NCI-H2171 (cell line): ENCODE results near the gene FNDC3B.

Experiments
- DNase-seq: peaks from one replicate; lab custom pipeline; 2025; lab: John Stamatoyannopoulos, UW

Gene FNDC3B

DNA sequence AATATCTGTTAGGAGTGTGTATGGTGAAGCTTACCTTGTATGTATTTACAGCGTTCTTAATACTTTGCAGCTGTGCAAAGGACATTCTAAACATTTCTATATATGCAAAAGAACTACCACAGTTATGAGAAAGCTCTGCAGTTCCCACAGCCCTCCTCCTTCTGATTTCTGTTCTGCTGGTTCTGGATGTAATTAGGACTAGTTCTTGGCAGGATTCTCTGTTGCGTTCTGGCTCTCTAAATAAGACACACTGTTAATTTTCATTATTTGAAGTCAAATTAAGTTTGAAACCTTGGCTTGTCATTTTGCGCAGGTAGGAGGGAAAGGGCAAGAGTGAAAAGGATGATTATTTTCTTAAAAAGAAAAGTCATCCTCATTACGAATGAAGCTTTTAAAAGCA, 76.4 kb downstream of the FNDC3B start:
- no peak for DNase-seq

DNA sequence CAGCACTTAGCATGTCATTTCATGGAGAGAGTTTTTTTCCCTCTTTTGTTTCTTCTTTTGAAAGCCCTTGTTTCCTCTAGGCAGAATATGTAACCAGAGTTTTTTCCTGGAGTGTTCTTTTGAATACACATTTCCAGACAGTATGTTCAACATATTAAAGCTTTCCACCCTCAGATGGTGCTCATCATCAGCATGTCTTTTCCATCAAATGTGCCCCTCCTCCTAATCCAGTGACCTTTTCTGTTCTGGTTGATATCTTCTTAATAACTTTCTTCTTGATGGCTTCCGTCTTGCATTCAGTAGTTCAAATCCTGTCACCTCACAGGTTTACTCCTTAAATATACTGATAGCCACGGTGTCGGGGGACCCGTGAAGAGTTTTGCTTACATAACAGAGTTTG, 78.6 kb downstream of the FNDC3B start:
- DNase-seq, result no peak

DNA sequence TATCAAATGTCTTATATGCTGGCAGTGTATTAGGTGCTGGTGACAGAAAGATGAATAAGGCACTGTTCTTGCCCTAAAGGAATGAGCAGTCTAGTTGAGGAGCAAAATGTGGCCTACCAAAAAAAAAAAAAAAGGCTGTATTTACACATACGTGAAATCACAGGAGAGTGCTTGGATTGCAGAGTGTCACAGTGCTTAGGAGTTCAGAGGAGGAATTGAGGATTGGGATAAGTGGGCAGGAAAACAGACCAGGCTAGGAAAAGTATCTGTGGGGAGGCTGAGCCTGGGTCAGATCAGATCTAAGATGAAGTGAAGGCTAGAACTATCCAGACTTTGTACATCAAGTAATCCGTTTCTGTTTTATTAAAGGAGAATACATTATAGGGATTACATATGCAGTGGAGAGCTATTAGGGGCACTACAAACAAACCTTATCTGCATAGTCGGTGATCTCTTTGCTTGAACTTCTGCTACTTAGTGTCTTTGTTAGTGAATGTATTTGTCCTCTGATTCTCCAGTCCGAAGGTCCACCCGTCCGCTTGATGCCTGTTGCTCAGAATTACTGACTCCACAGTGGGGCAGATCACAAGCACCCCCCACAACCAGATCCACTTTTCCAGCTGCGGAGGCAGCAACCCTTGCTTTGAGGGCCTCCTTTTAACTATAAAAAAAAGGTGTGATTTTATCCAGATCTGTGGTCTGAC, 80.0 kb downstream of the FNDC3B start:
- DNase-seq, result no peak

DNA sequence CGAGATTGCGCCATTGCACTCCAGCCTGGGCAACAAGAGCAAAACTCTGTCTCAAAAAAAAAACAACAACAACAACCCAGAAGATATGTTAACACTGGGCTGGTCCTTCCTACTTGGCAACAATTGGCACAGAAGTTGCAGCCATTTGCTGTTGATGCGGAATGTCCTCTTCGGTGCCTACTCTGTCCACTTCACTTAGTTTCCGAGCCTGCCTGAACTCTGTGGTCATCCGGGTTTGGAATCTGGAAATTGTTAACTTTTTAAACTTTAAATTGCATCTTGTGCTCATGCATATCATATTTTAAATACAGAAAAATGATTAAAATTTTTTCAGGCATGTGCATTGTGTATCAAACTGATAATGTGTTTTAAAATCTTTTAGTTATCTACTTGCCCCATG, 81.5 kb downstream of the FNDC3B start:
- DNase-seq, result no peak

DNA sequence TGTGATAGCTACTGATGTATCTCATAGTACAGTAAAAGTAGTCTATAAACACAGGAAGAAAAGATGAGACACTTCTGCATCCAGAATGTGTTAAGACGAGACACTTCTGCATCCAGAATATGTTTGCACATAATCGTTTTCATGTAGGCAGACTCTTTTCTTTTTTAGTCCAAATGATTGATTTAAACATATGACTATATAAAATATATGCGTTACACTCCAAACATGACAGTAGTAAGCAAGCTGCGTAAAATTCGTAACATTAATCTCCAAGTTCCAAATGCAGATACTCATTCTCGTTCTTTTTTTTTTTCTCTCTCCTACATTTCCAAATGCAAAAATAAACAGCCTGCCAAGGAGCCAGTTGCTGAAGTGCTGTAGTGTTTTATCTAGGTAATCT, 82.6 kb downstream of the FNDC3B start:
- DNase-seq, result no peak

DNA sequence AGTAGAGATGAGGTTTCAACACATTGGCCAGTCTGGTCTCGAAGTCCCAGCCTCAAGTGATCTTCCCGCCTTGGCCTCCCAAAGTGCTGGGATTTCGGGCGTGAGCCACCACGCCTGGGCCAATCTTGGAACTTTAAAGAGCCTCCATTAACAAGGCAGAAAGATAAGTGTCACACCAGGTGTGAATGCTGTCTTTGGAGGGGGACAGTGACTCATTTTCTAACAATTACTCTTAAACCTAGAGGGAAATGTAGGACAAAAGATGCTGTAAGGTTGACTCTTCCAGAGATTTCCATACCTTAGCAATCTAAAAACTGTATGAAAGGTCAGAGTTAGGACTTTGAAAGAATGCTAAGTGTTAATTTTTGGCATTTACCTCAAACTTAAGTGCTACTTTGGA, 84.9 kb downstream of the FNDC3B start:
- no peak for DNase-seq

DNA sequence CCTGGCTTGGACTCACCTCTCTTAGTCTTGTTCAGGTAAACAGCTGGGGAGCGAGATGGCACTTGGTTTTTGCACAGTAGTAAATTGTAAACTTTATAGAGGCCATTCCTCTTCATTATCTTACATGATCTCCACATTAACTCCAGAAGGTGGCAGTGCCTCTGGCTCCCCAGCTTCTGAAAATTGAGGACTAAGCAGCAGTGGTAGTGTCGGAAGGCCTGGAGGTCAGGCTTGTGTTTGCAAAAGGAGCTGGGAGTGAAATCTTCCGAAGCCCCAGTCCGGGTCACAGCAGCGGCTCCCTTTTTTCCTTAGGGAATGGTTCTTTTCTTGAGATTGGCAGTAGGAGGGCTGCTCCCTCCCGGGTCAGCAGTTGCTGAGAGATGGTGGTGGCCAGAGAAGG, 85.7 kb downstream of the FNDC3B start:
- DNase-seq, result no peak

DNA sequence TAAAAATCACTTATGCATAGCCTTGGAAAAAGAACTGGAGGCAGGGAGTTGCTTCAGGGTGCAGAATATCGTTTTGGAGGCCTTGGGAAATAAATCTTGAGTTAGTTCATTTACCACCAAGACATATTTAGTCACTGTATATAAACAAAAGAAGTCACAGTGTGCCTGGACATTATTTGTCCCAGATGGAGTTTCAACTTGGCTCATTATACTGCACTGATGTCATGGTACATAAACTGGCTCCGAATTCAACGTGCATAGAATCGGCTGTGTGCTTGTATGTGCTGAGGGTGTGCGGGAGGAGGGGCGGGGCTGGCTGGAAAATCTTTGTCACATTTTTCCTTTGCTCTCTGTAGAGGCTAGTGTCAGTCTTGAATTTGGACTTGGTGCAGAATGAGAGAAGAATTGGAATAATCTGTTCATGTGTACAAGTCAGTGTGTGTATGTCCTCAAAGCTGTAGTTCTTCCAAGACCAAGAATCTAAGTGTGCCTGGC, 86.6 kb downstream of the FNDC3B start:
- DNase-seq, result no peak

DNA sequence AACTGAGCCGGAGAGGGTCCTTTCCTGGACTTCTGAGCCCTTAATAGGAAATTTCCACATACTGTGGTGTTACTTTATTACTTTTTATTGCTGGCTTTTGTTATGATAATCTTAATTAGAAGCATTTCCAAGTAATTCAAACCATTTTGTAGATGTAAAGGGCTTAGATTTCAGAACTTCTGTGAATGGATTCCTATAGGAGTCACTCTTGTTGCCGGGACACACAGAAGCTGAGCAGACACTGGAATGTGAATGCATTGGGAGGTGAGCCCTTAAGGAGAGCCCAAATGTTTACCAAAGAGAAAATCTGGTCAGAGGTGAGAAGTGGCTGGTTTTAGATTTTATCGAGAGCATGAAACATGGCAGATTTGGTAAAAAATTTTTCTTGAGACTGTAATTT, 87.4 kb downstream of the FNDC3B start:
- no peak for DNase-seq

DNA sequence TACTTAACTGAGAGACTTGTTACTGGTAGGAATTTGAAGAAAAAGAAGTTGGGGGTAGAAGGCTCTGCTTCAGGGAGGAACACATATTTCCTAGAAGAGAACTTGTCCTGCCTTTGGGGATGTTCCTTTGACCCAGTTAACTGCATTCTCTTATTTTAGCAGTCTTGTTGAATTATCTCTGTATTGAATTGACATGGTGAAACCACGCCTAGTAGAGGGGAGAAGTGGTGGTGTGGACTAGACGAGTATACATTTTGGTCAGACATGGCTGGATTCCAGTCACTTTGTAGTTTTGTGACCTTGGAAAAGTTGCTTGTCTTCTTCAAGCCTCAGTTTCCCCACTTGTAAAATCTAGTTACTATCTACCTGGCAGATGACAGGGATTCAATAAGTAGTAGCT, 87.8 kb downstream of the FNDC3B start:
- DNase-seq, result no peak

DNA sequence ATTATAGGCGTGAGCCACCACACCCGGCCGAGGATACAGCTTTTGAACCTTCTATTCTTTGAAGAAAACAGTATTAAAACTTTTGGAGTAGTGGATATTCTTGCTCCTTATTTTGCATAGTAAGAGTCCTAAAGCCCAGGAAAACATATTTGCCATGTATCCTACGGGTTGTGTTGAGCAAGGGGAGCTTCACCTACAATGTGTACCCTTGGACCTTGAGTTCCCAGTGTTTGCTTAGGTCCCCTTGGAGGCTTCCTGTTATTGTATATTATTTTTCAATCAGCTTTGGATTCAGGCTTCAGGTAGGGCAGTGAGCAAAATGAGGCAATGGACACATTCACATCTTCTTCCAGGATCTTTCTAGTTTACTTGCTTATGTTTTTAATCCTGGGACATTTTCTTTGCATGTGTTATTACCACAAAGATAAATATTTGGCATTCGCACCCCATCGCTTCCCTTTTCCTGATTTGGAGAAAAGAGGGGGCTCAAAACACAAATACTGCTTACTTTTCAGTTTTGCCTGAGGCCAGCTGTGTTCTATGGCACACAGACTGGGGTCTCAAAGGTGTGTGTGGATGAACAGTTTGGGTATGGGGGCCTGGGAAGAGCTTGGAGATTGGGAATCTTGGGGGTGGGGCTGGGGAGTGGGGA, 88.7 kb downstream of the FNDC3B start:
- DNase-seq, result no peak

DNA sequence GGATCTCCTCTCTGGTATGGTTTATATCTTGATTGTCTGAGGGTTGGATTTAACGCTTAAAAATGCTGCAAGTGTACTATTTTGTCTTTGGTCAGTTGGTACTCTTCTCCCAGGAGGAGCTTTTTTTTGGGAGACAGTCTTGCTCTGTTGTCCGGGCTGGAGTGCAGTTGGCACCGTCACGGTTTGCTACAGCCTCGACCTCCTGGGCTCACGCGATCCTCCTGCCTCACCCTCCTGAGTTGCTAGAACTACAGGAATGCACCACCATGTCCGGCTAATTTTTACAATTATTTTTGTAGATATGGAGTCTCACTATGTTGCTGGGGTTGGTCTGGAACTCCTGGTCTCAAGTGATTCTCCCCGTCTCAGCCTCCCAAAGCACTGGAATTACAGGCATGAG, 89.5 kb downstream of the FNDC3B start:
- DNase-seq, result no peak

DNA sequence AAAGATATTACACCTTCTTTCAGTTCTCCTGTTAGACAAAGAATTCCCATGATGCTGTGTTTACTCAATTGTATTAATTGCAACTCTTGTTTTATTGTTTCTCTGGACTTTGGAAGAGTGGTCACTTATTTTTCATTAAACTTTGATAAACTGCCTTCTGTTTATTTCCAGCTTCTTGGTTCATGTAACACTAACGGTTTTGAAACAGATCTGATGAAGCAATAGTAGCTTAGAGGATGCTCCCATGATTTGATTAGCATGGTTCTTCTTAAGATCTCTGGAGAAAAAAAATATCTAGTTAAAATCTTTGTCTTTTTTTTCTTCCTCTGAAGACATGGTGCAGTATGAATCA, 90.1 kb downstream of the FNDC3B start:
- no peak for DNase-seq

DNA sequence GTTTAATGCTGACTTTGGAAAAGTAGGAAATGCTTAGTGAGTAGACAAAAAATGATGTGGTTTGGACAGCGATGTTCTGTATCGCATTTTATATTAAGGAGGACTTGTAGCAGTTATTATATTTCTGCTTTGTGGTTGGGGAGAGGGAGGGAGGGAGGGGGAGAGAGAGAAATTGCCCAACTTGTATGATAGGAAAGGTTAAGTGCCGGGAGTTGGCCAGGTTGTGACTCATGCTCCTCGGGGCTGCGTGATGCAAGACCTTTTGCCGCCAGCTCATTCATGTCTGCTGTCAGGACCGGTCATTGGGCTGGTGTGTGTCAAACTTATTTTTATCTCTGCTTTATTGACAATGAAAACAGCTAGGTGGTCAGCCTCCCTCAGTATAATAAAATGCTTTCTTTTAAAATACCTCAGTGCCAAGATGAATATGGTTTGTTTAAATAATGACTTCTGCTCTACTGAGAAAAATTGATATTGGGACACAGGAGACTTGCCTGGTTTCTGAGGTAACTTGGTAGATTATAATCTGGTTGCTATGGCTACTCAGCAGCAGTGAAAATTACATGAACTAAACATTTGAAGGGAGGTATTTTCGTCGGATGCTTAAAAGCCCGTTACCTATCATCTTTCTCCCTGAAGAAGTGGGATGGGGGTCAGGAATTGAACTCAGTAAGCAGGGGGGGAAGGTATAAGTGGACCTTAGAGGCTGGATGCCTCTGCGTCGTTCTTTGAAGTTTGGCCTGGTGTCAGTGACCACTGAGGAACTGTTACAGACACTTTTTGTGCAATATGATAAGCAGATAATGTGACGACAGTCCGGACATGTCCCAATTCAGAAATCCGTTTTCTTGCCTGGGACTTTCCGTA, 90.7 kb downstream of the FNDC3B start:
- DNase-seq, result no peak

DNA sequence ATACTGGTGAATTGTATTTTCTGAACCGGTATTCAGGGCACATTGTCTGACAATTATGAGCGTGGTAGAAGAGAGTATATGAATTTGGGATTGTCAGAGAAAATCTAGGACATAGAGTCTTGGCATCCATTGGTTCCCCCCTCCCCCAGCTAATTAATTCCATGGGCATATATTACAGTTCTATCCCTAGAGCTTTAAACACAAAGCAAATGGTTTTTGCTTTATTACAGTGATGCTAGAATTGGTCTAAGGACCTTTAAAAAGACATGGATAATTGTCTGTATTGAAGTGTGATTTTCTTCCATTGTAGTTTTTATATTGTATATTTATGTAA, 91.3 kb downstream of the FNDC3B start:
- DNase-seq, result no peak

DNA sequence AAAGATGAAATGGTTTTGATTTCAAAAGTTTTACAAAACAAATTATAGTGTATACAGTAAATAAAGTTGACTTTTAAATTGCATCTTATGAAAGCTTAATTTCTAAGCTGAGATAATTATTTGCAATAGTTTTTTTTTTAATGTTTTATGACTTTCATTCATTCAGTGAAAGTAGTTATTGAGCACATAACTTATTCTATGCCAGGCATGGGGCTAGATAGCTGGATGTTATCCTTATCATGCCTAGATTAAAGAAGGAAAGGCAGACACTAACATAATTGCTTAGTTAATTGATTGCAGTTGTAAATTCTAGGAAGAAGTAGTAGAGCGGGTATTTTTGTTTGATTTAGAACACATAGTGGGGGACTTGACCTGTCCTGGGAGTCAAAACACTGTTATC, 92.4 kb downstream of the FNDC3B start:
- no peak for DNase-seq

DNA sequence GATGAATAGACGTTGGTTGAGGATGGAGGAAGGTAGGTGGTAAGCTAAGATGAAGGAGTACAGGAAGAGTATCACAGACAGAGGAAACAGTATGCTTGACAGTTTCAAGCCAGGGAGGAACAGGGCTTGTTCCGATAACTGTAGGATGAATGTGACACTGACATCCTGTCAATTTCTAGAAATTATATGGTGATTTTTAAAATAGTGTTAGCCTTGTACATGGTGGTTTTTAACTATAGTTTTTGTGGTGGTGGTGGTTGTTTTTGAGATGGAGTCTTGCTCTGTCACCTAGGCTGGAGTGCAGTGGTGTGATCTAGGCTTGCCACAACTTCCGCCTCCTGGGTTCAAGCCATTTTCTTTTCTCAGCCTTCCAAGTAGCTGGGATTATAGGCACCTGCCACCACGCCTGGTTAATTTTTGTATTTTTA, 92.8 kb downstream of the FNDC3B start:
- no peak for DNase-seq

DNA sequence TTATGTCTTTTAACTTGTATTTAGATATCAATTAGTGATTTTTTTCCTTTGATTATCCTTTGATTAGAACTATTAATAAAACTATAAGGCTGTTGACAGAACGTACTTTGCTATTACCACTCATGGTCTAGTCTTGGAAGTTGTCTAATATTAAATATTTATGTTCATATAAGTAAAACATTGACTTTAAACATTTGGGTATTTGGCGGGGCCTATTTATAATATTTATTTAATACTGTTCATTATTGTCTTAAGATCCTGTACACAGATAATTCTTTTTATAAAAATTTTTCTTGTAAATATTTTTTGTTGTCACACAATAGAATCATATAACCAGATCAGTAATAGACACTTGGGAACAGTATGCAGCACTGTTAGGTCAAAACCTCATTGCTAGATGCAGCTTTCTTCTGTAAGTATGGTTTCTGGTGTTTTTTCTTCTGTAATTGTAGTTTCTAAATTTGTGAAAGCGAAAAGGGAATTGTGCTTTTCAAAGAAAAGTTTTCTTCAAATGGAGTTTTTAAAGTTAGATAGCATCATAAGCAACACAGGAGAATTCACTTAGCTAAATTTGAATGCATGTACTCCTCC, 93.4 kb downstream of the FNDC3B start:
- no peak for DNase-seq

DNA sequence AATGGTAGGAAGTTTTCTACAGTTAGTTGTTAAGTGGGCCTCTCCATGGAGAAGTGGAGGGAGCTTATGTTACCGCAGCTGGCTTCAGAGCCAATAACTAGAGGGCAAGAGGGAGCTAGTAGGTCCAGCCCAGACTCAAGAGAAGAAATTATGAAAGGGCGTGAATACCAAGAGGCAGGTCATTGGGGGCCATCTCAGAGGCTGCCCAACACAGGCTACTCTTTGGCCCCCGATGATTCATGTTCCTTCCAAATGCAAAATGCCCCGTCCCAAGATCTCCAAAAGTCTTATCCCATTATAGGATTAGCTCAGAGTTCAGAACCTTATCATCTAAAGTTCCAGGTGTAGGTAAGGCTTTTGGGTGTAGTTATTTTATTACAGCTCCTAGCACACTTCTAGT, 94.5 kb downstream of the FNDC3B start:
- no peak for DNase-seq

DNA sequence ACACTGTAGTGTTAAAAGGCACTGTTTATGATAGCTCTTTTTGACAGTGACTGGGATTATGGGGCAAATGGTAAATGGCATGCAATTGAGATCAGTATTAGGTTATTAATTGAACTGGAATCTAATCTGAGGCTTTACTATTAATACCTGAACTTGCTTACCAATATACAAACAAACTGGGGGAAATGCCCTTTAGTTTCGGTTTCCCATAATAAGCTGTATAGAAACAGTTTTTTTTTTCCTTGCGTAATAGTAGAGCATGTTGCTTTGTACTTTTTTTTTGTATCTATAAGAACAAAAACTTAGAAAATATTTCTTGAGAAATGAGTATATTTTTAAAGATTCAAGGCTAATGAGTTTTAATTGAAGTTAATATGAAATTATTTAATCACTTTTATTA, 95.0 kb downstream of the FNDC3B start:
- no peak for DNase-seq

DNA sequence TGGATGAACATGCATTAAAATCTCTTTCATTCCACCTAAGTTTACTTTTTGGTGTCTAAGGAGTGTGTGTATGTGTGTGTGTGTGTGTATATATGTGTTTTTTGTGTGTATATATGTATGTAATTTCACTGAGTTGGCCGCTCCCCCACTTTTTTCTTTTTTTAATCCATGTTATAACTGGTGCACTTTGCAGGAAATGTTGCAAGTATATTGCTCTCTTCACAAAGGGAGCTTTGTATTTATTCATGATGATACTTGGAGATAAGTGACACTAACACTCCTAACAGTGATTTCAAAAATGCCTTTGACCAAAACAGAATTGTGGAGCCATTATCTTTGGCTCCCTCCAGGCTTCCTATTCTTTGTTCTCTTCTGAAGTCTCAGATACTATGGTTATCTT, 95.8 kb downstream of the FNDC3B start:
- DNase-seq, result no peak

DNA sequence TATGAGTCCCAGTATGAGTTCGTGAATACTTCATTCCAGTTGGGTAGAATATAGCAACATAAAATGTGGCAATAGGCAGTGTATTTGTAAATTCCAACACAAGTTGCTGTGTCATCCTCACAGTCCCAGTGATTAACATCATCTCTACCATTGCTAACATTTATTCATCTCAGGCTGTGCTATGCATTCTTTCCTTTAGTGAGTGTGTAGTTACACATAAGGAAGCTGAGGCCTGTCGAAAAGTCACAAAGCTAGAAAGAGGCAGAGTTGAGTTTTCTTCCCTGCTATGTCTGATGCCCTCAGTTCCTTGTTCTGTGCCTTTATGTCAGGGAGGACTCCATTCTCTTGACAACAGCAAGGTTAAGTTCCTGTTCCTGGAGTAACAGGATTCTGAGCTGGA, 96.4 kb downstream of the FNDC3B start:
- no peak for DNase-seq

DNA sequence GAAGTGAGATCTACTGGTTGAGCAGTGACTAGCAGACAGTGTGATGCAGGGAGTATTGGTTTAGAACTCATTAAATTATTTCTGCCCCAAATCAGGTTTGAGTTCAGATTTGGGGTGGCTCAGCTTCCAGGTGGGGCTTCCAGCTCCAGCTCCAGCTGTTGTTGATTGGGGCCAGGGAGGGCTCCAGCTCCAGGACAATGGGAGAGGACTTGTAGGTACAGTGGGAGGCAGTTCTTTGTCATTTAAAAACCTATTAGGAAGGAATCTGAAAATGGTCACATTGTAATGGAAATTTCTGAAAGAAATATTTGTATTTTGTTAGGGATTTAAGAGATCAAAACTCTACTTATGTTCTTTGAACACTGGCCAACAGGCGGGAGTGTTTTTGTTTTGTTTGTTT, 97.0 kb downstream of the FNDC3B start:
- DNase-seq, result no peak
